Measurements from ENCODE around the gene ING5.

- TF ChIP-seq CTCF (IDR thresholded peaks at IDR 0.05) = no peak
- no peak for TF ChIP-seq POLR2A (IDR thresholded peaks at IDR 0.05)
Measured at GRCh38 chr2:241720099-241720498, 18.3 kb downstream of the ING5 start.

All from uterus (tissue), 2 donors.